ENCODE results near the gene GNAQ.
"Not testable (repeated sequence)": the region's sequence is repeated elsewhere in the genome, so short reads cannot be mapped to it uniquely, and the experiment has no call there.

GNAQ gene

GRCh38 chr9:77903666-77904285 is 127.8 kb downstream of the GNAQ start:
- no peak for DNase-seq (ENCODE audit: low read depth)

GRCh38 chr9:77901771-77902170 is 129.8 kb downstream of the GNAQ start:
- DNase-seq (ENCODE audit: low read depth) = no peak

GRCh38 chr9:77901018-77901417 is 130.6 kb downstream of the GNAQ start:
- DNase-seq (ENCODE audit: low read depth) = no peak

GRCh38 chr9:77899679-77900354 is 131.8 kb downstream of the GNAQ start:
- DNase-seq (ENCODE audit: low read depth) = no peak

- DNase-seq (ENCODE audit: low read depth) = no peak
Measured at GRCh38 chr9:77898864-77899263, 132.7 kb downstream of the GNAQ start.

- DNase-seq (ENCODE audit: low read depth) = no peak
Measured at GRCh38 chr9:77896938-77897667, 134.5 kb downstream of the GNAQ start.

- DNase-seq (ENCODE audit: low read depth) = no peak
Measured at GRCh38 chr9:77896269-77896937, 135.2 kb downstream of the GNAQ start.

GRCh38 chr9:77893706-77894105 is 137.9 kb downstream of the GNAQ start:
- DNase-seq (ENCODE audit: low read depth) = no peak

GRCh38 chr9:77892955-77893514 is 138.6 kb downstream of the GNAQ start:
- no peak for DNase-seq (ENCODE audit: low read depth)

- no peak for DNase-seq (ENCODE audit: low read depth)
Measured at GRCh38 chr9:77892171-77892570, 139.4 kb downstream of the GNAQ start.

GRCh38 chr9:77891128-77891800 is 140.3 kb downstream of the GNAQ start:
- no peak for DNase-seq (ENCODE audit: low read depth)

- no peak for DNase-seq (ENCODE audit: low read depth)
Measured at GRCh38 chr9:77887662-77888061, 143.9 kb downstream of the GNAQ start.

- no peak for DNase-seq (ENCODE audit: low read depth)
Measured at GRCh38 chr9:77885104-77885672, 146.4 kb downstream of the GNAQ start.

GRCh38 chr9:77883846-77884771 is 147.5 kb downstream of the GNAQ start:
- DNase-seq (ENCODE audit: low read depth) = no peak

GRCh38 chr9:77883133-77883532 is 148.5 kb downstream of the GNAQ start:
- DNase-seq (ENCODE audit: low read depth) = no peak

- DNase-seq (ENCODE audit: low read depth) = no peak
Measured at GRCh38 chr9:77882294-77882693, 149.3 kb downstream of the GNAQ start.

GRCh38 chr9:77881634-77882033 is 150.0 kb downstream of the GNAQ start:
- not testable (repeated sequence) for DNase-seq (ENCODE audit: low read depth)

GRCh38 chr9:77881111-77881510 is 150.5 kb downstream of the GNAQ start:
- DNase-seq (ENCODE audit: low read depth) = no peak

- DNase-seq (ENCODE audit: low read depth) = no peak
Measured at GRCh38 chr9:77879437-77879943, 152.1 kb downstream of the GNAQ start.

- not testable (repeated sequence) for DNase-seq (ENCODE audit: low read depth)
Measured at GRCh38 chr9:77878793-77879192, 152.8 kb downstream of the GNAQ start.
